ENCODE results near the gene ACVRL1. TPM values are rescaled to one million over a fixed set of nuclear protein-coding genes. Genes with fewer than 3 reads are reported as not detected.
A peak's percentile ranks its signal among the peaks of the same experiment; 100 is the strongest.

ACVRL1 gene
- 56.9 TPM for total RNA-seq

DNA sequence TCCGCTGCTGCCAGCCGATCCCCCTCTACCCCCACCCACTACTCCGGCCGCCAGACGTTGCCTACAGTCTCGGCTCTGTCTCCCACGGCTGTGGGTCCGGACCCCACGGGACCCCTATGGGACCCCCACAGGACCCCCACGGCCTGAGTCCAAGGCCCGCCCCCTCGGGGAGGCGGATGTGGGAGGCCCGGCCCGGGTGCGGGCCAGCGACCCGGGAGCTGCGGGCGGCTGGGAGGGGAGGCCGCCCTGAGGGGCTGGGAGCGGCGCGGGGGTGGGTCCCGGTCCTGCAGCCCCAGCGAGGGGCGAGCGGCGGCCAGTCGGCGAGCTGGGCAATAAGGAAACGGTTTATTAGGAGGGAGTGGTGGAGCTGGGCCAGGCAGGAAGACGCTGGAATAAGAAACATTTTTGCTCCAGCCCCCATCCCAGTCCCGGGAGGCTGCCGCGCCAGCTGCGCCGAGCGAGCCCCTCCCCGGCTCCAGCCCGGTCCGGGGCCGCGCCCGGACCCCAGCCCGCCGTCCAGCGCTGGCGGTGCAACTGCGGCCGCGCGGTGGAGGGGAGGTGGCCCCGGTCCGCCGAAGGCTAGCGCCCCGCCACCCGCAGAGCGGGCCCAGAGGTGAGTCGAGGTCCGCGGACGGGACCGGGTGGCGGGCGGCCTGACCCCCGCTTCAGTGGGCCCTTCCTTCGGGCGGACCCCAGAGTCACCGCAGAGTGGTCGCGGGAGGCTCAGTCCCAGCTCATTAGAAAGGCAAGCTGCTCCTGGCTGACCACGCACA is at the start of gene ACVRL1:
Gene ACVRL1, plus strand, starts transcription at position 422 of the 773 bp plus-strand sequence. CDS start 4,971 bp downstream, outside the sequence.
- Histone ChIP-seq H3K27ac (ENCODE audit: low read depth, low read length) (peak within 1 kb of the TSS; percentile 92), H3K4me1 (ENCODE audit: control insufficient read depth in 3 of 3, insufficient read depth in 3 of 3, low read length in 3 of 3) (peaks cover 51 to 59% (median 57%) of the 10 kb centered on the region in 3 donors), H3K9me3 (ENCODE audit: control insufficient read depth in 3 of 3, low read length in 3 of 3) (no peaks in the 10 kb centered on the region), H3K4me3 (ENCODE audit: low read length in 3 of 3) (peak within 1 kb of the TSS; percentile 49 to 79 (median 61)), H3K27me3 (ENCODE audit: control insufficient read depth in 3 of 3, insufficient read depth in 3 of 3, low read length in 3 of 3) (peaks cover 6 to 27% (median 14%) of the 10 kb centered on the region in 3 donors), H3K9ac (ENCODE audit: low read depth in 1 of 3, low read length in 3 of 3) (peak within 1 kb of the TSS; percentile 53 to 74 (median 63)), H3K36me3 (ENCODE audit: control insufficient read depth in 3 of 3, insufficient read depth in 3 of 3, low read length in 3 of 3) (no peaks in the 10 kb centered on the region)

DNA sequence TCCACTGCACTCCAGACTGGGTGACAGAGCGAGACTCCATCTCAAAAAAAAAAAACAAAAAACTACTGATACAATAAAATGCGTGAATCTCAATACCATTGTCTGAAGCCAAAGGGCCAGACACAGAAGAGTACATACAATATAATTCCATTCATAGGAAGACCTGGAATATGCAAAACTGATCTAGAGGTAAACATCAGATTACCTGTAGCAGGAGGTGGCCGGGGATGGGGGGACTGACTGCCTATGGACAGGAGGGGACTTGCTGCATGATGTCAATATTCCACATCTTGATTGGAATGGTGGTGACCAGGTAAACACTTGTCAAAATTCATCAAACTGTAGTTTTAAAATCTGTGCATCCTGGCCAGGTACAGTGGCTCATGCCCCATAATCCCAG is 46.3 kb upstream of the ACVRL1 start:
- peaks cover 5 to 11% (median 10%) of the 10 kb centered on the region in 3 donors for H3K4me1 ChIP-seq (ENCODE audit: control insufficient read depth in 3 of 3, insufficient read depth in 3 of 3, low read length in 3 of 3)
- no peak overlapping the region for H3K4me3 ChIP-seq (ENCODE audit: low read length in 3 of 3)
- peaks cover 9 to 30% (median 22%) of the 10 kb centered on the region in 3 donors for H3K27me3 ChIP-seq (ENCODE audit: control insufficient read depth in 3 of 3, insufficient read depth in 3 of 3, low read length in 3 of 3)
- no peaks in the 10 kb centered on the region for H3K36me3 ChIP-seq (ENCODE audit: control insufficient read depth in 3 of 3, insufficient read depth in 3 of 3, low read length in 3 of 3)
- H3K27ac ChIP-seq (ENCODE audit: low read depth, low read length), result no peak overlapping the region
- H3K9ac ChIP-seq (ENCODE audit: low read depth in 1 of 3, low read length in 3 of 3), result no peak overlapping the region
- H3K9me3 ChIP-seq (ENCODE audit: control insufficient read depth in 3 of 3, low read length in 3 of 3), result no peaks in the 10 kb centered on the region

DNA sequence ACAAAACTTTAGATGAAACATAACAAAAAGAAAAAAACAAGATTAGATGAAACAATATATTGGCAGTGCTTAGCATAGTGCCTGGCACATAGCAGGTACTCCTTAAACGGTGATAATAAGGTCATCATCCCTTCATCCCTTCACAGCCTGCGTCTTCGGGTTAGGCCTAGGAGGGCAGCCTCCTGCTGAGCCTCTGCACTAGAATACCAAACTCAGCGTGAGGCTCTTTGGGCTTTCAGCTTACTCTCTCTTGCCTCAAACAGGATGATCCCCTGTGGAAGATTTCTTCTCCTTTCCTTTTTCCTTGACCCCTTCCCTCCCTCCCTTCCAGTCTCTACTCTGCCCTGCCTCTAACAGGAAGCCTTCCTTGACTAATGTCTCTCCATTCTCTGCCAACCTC is 44.4 kb upstream of the ACVRL1 start:
- no peak overlapping the region for H3K4me3 ChIP-seq (ENCODE audit: low read length in 3 of 3)
- H3K27me3 ChIP-seq (ENCODE audit: control insufficient read depth in 3 of 3, insufficient read depth in 3 of 3, low read length in 3 of 3), result peaks cover 11 to 33% (median 23%) of the 10 kb centered on the region in 3 donors
- no peak overlapping the region for H3K27ac ChIP-seq (ENCODE audit: low read depth, low read length)
- H3K4me1 ChIP-seq (ENCODE audit: control insufficient read depth in 3 of 3, insufficient read depth in 3 of 3, low read length in 3 of 3), result peaks cover 0 to 10% (median 6%) of the 10 kb centered on the region in 3 donors
- H3K9ac ChIP-seq (ENCODE audit: low read depth in 1 of 3, low read length in 3 of 3), result no peak overlapping the region
- no peaks in the 10 kb centered on the region for H3K36me3 ChIP-seq (ENCODE audit: control insufficient read depth in 3 of 3, insufficient read depth in 3 of 3, low read length in 3 of 3)
- H3K9me3 ChIP-seq (ENCODE audit: control insufficient read depth in 3 of 3, low read length in 3 of 3), result no peaks in the 10 kb centered on the region

DNA sequence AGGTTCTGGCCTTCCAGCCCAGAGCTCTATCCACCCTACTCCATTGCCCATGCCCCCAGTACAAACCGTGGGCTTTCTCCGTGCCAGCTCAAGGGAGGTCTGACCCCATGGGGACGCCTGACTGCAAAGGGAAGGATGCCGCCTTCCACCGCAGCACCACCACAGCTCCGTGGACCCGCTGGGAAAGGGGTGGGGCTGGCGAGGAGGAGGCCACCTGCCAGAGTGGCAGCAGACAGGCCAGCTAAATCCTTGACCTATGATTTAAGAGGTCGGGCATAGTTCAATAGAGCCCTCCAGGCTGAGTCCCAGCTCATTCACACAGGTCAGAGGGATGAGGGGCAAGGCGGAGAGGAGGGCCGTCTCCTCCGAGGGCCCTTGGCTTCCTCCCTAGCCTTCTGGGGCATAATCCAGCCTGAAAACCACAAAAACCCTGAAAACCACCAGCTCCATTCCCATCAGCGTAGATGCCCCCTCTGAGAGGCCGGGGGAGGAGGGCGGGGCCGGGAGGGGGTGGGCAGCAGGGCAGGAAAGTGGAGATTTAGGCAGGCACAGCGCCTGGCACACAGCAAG is 43.9 kb upstream of the ACVRL1 start:
- H3K27ac ChIP-seq (ENCODE audit: low read depth, low read length), result no peak overlapping the region
- peaks cover under 1 to 10% (median 7%) of the 10 kb centered on the region in 3 donors for H3K4me1 ChIP-seq (ENCODE audit: control insufficient read depth in 3 of 3, insufficient read depth in 3 of 3, low read length in 3 of 3)
- H3K4me3 ChIP-seq (ENCODE audit: low read length in 3 of 3), result peak overlapping the region in 2 of 3 donors; percentile 40 to 63
- H3K9ac ChIP-seq (ENCODE audit: low read depth in 1 of 3, low read length in 3 of 3), result peak overlapping the region in 1 of 3 donors; percentile 3
- no peaks in the 10 kb centered on the region for H3K9me3 ChIP-seq (ENCODE audit: control insufficient read depth in 3 of 3, low read length in 3 of 3)
- peaks cover 14 to 37% (median 28%) of the 10 kb centered on the region in 3 donors for H3K27me3 ChIP-seq (ENCODE audit: control insufficient read depth in 3 of 3, insufficient read depth in 3 of 3, low read length in 3 of 3)
- H3K36me3 ChIP-seq (ENCODE audit: control insufficient read depth in 3 of 3, insufficient read depth in 3 of 3, low read length in 3 of 3), result no peaks in the 10 kb centered on the region

DNA sequence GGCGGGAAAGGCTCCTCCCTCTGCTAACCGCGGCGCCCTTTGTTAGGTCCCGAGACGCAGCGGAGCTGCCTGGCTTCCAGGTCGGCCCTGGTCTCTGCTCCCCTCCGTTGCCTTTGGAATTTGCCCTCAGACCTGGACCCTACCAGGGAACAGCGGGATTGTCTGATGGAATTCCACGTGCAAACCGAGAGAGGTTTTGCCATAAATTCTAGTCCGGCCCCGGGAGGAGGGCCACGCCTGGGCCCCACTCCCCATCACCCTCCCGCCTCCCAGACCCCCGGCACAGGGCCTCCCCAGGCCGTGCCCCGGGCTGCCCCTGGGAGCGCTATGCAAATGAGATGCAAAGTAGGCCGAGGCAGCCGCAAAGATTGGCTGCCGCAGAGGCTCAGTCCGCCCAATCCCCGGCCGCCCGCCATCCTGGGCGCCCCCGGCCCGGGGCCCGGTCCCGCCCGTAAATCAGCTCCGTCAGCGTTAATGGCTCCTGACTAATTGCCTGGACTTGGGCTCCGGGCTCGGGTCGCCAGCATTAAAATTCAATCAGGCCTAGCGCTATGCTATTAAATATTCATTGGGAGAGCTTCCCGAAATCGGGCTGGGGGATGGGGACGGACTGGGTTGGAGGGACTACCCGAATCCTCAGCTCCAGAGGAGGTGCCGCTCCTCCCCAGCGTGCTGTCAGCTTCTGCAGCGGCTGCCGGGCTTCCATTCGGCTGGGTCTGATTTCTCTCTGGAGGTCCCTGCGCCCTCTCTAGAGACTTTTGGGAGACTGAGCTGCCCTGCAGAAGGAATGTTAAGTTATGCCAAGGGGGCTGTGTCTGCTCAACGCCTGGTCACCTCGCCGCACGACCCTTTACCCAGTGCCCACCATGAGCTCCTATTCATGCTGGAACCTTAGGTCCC is 43.1 kb upstream of the ACVRL1 start:
- Histone ChIP-seq H3K9me3 (ENCODE audit: control insufficient read depth in 3 of 3, low read length in 3 of 3) (no peaks in the 10 kb centered on the region), H3K27me3 (ENCODE audit: control insufficient read depth in 3 of 3, insufficient read depth in 3 of 3, low read length in 3 of 3) (peaks cover 22 to 44% (median 34%) of the 10 kb centered on the region in 3 donors), H3K27ac (ENCODE audit: low read depth, low read length) (no peak overlapping the region), H3K4me3 (ENCODE audit: low read length in 3 of 3) (peak overlapping the region; percentile 40 to 63 (median 45)), H3K36me3 (ENCODE audit: control insufficient read depth in 3 of 3, insufficient read depth in 3 of 3, low read length in 3 of 3) (no peaks in the 10 kb centered on the region), H3K4me1 (ENCODE audit: control insufficient read depth in 3 of 3, insufficient read depth in 3 of 3, low read length in 3 of 3) (peaks cover 7 to 14% (median 13%) of the 10 kb centered on the region in 3 donors), H3K9ac (ENCODE audit: low read depth in 1 of 3, low read length in 3 of 3) (peak overlapping the region in 1 of 3 donors; percentile 16)

DNA sequence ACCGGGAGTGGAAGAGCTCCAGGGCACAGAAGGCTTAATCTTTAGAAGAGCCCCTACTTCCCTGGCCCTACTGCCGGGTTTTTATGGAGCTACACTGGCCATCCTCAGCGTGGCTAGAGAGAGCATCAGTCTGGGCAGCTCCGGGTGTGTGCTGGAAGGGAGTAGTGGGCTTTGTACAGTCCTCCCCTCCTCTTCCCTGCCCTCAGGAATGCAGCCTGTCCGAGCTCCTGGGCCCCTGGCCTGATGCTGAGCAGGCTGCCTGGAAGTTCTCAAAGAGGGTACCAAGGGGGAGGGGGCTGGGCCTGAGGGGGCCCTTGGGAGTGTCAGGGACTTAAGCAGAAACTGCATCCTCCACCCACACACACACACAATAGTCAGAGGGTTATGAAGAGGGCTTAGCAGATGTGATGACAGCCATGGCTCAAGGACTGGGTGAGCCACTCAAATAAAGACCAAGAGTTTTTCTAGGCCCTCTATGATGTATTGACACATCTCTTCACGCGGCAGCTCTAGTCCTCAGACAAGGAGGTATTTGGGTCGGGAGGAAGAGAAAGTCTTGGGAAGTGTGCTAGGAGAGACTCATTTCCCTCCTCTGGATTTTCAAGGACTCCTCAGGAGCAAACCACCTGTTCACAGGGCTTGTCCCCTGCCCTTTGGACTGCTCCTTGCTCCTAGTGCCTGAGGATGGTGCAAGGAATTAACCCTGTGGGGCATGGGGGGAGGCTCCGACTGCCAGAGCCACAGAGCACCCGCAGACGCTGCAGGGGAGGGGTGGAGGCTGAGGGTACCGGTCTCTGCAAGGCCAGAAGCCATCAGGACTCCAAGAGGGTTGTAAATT is 42.3 kb upstream of the ACVRL1 start:
- H3K27me3 ChIP-seq (ENCODE audit: control insufficient read depth in 3 of 3, insufficient read depth in 3 of 3, low read length in 3 of 3), result peaks cover 27 to 46% (median 41%) of the 10 kb centered on the region in 3 donors
- H3K27ac ChIP-seq (ENCODE audit: low read depth, low read length), result no peak overlapping the region
- peak overlapping the region in 1 of 3 donors; percentile 16 for H3K9ac ChIP-seq (ENCODE audit: low read depth in 1 of 3, low read length in 3 of 3)
- no peaks in the 10 kb centered on the region for H3K36me3 ChIP-seq (ENCODE audit: control insufficient read depth in 3 of 3, insufficient read depth in 3 of 3, low read length in 3 of 3)
- peaks cover 11 to 16% (median 15%) of the 10 kb centered on the region in 3 donors for H3K4me1 ChIP-seq (ENCODE audit: control insufficient read depth in 3 of 3, insufficient read depth in 3 of 3, low read length in 3 of 3)
- H3K9me3 ChIP-seq (ENCODE audit: control insufficient read depth in 3 of 3, low read length in 3 of 3), result no peaks in the 10 kb centered on the region
- peak overlapping the region in 1 of 3 donors; percentile 63 for H3K4me3 ChIP-seq (ENCODE audit: low read length in 3 of 3)

DNA sequence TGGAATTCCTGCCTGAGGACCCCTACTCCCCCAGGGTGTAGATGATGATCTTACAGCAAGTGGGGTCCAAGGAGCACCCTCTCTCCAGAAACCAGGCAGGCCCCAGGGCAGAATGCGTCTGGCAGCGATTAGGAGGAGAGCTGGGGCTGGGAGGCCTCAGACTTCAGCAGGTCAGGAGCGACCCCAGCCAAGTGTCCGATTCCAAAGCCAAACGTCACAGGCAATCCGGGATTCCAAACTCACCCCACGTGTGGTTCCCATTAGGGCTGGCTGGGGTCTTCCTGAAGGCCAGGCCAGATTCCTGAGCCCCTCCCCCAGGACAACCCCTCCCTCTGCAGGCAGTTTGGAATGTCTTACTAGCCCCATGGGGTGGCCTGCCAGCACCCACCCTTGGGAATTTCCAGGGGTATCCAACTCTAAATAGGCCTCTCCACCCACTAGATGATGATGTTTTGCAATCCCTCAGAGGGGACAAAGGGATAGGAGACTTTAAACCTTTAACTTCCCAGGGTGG is 41.5 kb upstream of the ACVRL1 start:
- H3K9ac ChIP-seq (ENCODE audit: low read depth in 1 of 3, low read length in 3 of 3), result no peak overlapping the region
- H3K27ac ChIP-seq (ENCODE audit: low read depth, low read length), result no peak overlapping the region
- no peak overlapping the region for H3K4me3 ChIP-seq (ENCODE audit: low read length in 3 of 3)
- peaks cover 31 to 50% (median 45%) of the 10 kb centered on the region in 3 donors for H3K27me3 ChIP-seq (ENCODE audit: control insufficient read depth in 3 of 3, insufficient read depth in 3 of 3, low read length in 3 of 3)
- peaks cover 11 to 20% (median 19%) of the 10 kb centered on the region in 3 donors for H3K4me1 ChIP-seq (ENCODE audit: control insufficient read depth in 3 of 3, insufficient read depth in 3 of 3, low read length in 3 of 3)
- no peaks in the 10 kb centered on the region for H3K36me3 ChIP-seq (ENCODE audit: control insufficient read depth in 3 of 3, insufficient read depth in 3 of 3, low read length in 3 of 3)
- no peaks in the 10 kb centered on the region for H3K9me3 ChIP-seq (ENCODE audit: control insufficient read depth in 3 of 3, low read length in 3 of 3)

DNA sequence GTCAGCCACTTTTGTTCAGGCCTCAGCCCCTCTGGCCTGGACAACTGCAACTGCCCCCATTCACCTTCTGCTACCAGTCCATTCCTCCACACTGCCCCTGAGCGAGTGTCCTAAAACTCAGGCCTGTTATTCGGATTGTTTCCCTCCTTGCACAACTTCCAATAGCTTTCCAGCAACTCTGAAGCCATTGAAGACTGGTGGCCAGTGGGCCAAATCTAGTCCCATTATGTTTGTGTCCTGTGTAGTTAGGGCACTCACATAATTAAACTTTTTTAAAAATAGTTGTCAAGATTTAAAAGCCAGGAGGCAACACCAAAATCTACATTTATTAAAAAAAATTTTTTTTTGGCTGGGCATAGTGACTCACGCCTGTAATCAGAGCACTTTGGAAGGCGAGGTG is 41.0 kb upstream of the ACVRL1 start:
- H3K27me3 ChIP-seq (ENCODE audit: control insufficient read depth in 3 of 3, insufficient read depth in 3 of 3, low read length in 3 of 3), result peaks cover 33 to 50% (median 50%) of the 10 kb centered on the region in 3 donors

DNA sequence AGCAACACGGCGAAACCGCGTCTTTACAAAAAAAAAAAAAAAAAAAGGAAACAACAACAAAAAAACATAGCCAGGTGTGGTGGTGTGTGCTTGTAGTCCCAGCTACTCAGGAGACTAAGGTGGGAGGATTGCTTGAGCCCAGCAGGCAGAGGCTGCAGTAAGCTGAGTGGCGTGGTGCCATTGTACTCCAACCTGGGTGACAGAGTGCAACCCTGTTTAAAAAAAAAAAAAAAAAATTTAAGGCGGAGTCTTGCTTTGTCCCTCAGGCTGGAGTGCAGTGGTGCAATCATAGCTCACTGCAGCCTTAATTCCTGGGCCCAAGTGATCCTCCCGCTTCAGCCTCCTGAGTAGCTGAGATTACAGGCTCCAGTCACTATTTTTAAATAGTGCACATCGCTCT is 40.5 kb upstream of the ACVRL1 start:
- no peak overlapping the region for H3K4me3 ChIP-seq (ENCODE audit: low read length in 3 of 3)
- no peak overlapping the region for H3K9ac ChIP-seq (ENCODE audit: low read depth in 1 of 3, low read length in 3 of 3)
- H3K9me3 ChIP-seq (ENCODE audit: control insufficient read depth in 3 of 3, low read length in 3 of 3), result no peaks in the 10 kb centered on the region
- H3K36me3 ChIP-seq (ENCODE audit: control insufficient read depth in 3 of 3, insufficient read depth in 3 of 3, low read length in 3 of 3), result no peaks in the 10 kb centered on the region
- peaks cover 33 to 51% (median 51%) of the 10 kb centered on the region in 3 donors for H3K27me3 ChIP-seq (ENCODE audit: control insufficient read depth in 3 of 3, insufficient read depth in 3 of 3, low read length in 3 of 3)
- H3K27ac ChIP-seq (ENCODE audit: low read depth, low read length), result no peak overlapping the region
- peaks cover 15 to 20% (median 19%) of the 10 kb centered on the region in 3 donors for H3K4me1 ChIP-seq (ENCODE audit: control insufficient read depth in 3 of 3, insufficient read depth in 3 of 3, low read length in 3 of 3)

More for the DNA sequence above, 41.0 kb upstream of the ACVRL1 start:
- Histone ChIP-seq H3K9ac (ENCODE audit: low read depth in 1 of 3, low read length in 3 of 3) (no peak overlapping the region), H3K27ac (ENCODE audit: low read depth, low read length) (no peak overlapping the region), H3K36me3 (ENCODE audit: control insufficient read depth in 3 of 3, insufficient read depth in 3 of 3, low read length in 3 of 3) (no peaks in the 10 kb centered on the region), H3K4me3 (ENCODE audit: low read length in 3 of 3) (no peak overlapping the region), H3K4me1 (ENCODE audit: control insufficient read depth in 3 of 3, insufficient read depth in 3 of 3, low read length in 3 of 3) (peaks cover 14 to 20% (median 19%) of the 10 kb centered on the region in 3 donors), H3K9me3 (ENCODE audit: control insufficient read depth in 3 of 3, low read length in 3 of 3) (no peaks in the 10 kb centered on the region)
